ENCODE data around the gene HSD17B2.

HSD17B2 gene

DNA sequence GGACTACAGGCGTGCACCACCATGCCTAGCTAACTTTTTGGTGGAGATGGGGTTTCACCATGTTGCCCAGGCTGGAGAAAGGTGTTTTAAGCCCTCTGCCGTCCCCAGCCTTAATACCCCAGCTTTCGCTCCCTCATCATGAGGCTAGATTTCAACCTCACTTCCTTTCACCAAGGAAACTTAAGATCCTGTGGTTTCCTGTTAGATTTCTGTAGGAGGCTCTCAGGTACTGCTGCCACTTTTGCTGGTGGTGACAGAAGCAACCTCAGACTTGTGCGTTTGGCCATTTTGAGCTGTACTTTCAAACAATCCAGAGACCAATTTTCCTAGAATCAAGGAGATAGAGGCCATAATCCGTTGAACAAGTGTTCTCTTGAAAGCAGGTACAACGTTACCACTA, 98.7 kb downstream of the HSD17B2 start:
- ATAC-seq = no peak
- no peak for TF ChIP-seq CSDC2 (CRISPR knock-in tag; IDR thresholded peaks at IDR 0.05)
- no peak for TF ChIP-seq ESRRG (CRISPR knock-in tag; IDR thresholded peaks at IDR 0.05)
- no peak for TF ChIP-seq SNAI2 (CRISPR knock-in tag; IDR thresholded peaks at IDR 0.05)
- no peak for TF ChIP-seq ZFP30 (CRISPR knock-in tag; IDR thresholded peaks at IDR 0.05)
- no peak for TF ChIP-seq PPARA (CRISPR knock-in tag; IDR thresholded peaks at IDR 0.05; ENCODE audit: borderline replicate concordance)
- no peak for TF ChIP-seq ZNF8 (CRISPR knock-in tag; IDR thresholded peaks at IDR 0.05)
- no peak for TF ChIP-seq RARB (CRISPR knock-in tag; IDR thresholded peaks at IDR 0.05)
- no peak for TF ChIP-seq ARNTL (CRISPR knock-in tag; IDR thresholded peaks at IDR 0.05; ENCODE audit: borderline replicate concordance, low read depth)
- TF ChIP-seq ISL1 (CRISPR knock-in tag; IDR thresholded peaks at IDR 0.05) = no peak
- no peak for TF ChIP-seq ZNF70 (CRISPR knock-in tag; IDR thresholded peaks at IDR 0.05)

DNA sequence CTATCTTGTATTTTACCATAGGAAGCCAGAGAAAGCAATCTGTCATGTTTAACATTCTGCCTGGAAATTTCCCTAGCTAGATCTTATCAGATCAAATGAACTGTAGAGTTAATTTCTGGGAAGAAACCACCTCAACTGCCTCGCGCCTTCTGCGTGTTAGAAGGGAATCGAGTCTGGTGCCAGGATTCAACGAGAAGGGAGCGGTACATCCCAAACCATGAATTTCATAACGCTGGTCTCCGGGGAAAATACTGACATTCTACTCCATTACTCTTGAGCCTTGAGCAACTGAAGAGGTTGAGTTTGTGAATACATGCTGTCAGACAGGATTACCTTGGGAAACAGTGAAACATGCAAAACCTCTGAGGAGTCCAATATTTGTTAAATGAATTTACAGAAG, 99.8 kb downstream of the HSD17B2 start:
- ATAC-seq = no peak
- TF ChIP-seq ZNF70 (CRISPR knock-in tag; IDR thresholded peaks at IDR 0.05) (no peak), TSHZ2 (CRISPR knock-in tag; IDR thresholded peaks at IDR 0.05) (no peak), ZNF565 (CRISPR knock-in tag; conservative IDR thresholded peaks at IDR 0.05; ENCODE audit: low read depth) (no peak), TCF4 (CRISPR knock-in tag; IDR thresholded peaks at IDR 0.05; ENCODE audit: borderline replicate concordance) (no peak), RARB (CRISPR knock-in tag; IDR thresholded peaks at IDR 0.05) (no peak), ARNTL (CRISPR knock-in tag; IDR thresholded peaks at IDR 0.05; ENCODE audit: borderline replicate concordance, low read depth) (no peak), ZNF8 (CRISPR knock-in tag; IDR thresholded peaks at IDR 0.05) (no peak), ISL1 (CRISPR knock-in tag; IDR thresholded peaks at IDR 0.05) (no peak), GLIS3 (CRISPR knock-in tag; IDR thresholded peaks at IDR 0.05) (no peak), POU6F1 (CRISPR knock-in tag; IDR thresholded peaks at IDR 0.05; ENCODE audit: borderline replicate concordance, low read depth) (no peak), OSR1 (CRISPR knock-in tag; IDR thresholded peaks at IDR 0.05) (no peak), PPARA (CRISPR knock-in tag; IDR thresholded peaks at IDR 0.05; ENCODE audit: borderline replicate concordance) (no peak), SNAI2 (CRISPR knock-in tag; IDR thresholded peaks at IDR 0.05) (no peak), TOX (CRISPR knock-in tag; IDR thresholded peaks at IDR 0.05; ENCODE audit: borderline replicate concordance) (no peak), ZC3H10 (CRISPR knock-in tag; IDR thresholded peaks at IDR 0.05) (no peak), PATZ1 (CRISPR knock-in tag; IDR thresholded peaks at IDR 0.05; ENCODE audit: borderline replicate concordance) (no peak)

GRCh38 chr16:82135844-82136243, 100.8 kb downstream of the HSD17B2 start:
- TF ChIP-seq TSHZ2 (CRISPR knock-in tag; IDR thresholded peaks at IDR 0.05) = no peak
- TF ChIP-seq ZNF565 (CRISPR knock-in tag; conservative IDR thresholded peaks at IDR 0.05; ENCODE audit: low read depth) = no peak
- TF ChIP-seq PPARA (CRISPR knock-in tag; IDR thresholded peaks at IDR 0.05; ENCODE audit: borderline replicate concordance) = no peak
- no peak for TF ChIP-seq OSR1 (CRISPR knock-in tag; IDR thresholded peaks at IDR 0.05)
- TF ChIP-seq ESRRG (CRISPR knock-in tag; IDR thresholded peaks at IDR 0.05) = no peak
- no peak for TF ChIP-seq POU6F1 (CRISPR knock-in tag; IDR thresholded peaks at IDR 0.05; ENCODE audit: borderline replicate concordance, low read depth)
- no peak for TF ChIP-seq CSDC2 (CRISPR knock-in tag; IDR thresholded peaks at IDR 0.05)
- no peak for TF ChIP-seq ZC3H10 (CRISPR knock-in tag; IDR thresholded peaks at IDR 0.05)
- no peak for TF ChIP-seq GLIS3 (CRISPR knock-in tag; IDR thresholded peaks at IDR 0.05)
- TF ChIP-seq BACH2 (CRISPR knock-in tag; IDR thresholded peaks at IDR 0.05; ENCODE audit: borderline replicate concordance) = no peak
- no peak for TF ChIP-seq ISL1 (CRISPR knock-in tag; IDR thresholded peaks at IDR 0.05)
- no peak for TF ChIP-seq CREB5 (CRISPR knock-in tag; IDR thresholded peaks at IDR 0.05; ENCODE audit: low read depth)
- no peak for TF ChIP-seq ZNF8 (CRISPR knock-in tag; IDR thresholded peaks at IDR 0.05)
- TF ChIP-seq SNAI2 (CRISPR knock-in tag; IDR thresholded peaks at IDR 0.05) = no peak
- TF ChIP-seq ZFP30 (CRISPR knock-in tag; IDR thresholded peaks at IDR 0.05) = no peak
- ATAC-seq = no peak
